Eye (tissue), 1 donor: ENCODE results near the gene TRAF5.
"Not testable (repeated sequence)": the region's sequence is repeated elsewhere in the genome, so short reads cannot be mapped to it uniquely, and the experiment has no call there.

Source experiments
- DNase-seq: peaks from one replicate; pipeline ENCODE4 v3.0.0-alpha.2; 2015

The TRAF5 gene

GRCh38 chr1:211379446-211379845 lies 52.8 kb downstream of the TRAF5 start:
- DNase-seq, result no peak

- DNase-seq, result no peak
These were observed 55.0 kb downstream of the TRAF5 start for GRCh38 chr1:211381481-211382181.

DNA sequence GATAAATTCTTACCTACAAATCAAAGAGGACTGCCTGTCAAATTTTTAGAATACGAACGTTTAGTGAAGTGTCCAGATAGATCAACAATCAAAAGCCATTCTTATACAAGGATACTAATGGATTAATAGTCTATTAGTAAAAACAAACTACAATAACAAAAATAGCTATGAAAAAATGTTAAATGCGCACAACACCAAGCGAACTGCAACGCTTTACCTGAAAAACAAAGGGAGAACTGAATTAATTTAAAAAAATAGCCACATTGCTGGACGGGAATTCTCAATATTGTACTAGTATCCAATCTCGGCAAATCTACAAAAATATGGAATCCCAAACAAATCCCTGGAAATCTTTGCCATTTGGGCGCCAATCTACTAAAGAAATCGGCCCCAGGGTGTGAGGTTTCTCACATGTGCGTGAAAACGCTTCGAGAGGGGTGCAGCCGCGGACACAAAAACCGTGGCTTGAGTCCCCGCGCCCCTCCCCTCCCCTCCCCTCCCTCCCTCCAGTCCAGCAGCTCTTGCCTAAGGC lies 55.6 kb downstream of the TRAF5 start:
- DNase-seq, result peak; percentile 52

GRCh38 chr1:211382714-211383480 lies 56.3 kb downstream of the TRAF5 start:
- peak; percentile 97 for DNase-seq

GRCh38 chr1:211384524-211384923 lies 57.9 kb downstream of the TRAF5 start:
- no peak for DNase-seq

GRCh38 chr1:211386921-211387320 lies 60.3 kb downstream of the TRAF5 start:
- peak; percentile 3 for DNase-seq

DNA sequence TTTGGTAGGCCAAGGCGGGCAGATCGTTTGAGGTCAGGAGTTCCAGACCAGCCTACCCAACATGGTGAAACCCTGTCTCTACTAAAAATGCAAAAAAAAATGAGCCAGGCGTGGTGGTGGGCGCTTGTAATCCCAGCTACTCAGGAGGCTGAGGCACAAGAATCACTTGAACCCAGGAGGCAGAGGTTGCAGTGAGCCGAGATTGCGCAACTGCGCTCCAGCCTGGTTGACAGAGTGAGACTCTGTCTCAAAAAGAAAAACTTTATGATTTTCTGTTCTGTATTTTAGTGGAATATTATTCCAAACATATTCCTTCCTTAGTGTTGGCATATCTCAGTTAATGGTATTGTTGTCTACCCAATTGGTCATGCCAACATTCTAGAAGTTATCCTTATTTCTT lies 64.2 kb downstream of the TRAF5 start:
- DNase-seq, result not testable (repeated sequence)

DNA sequence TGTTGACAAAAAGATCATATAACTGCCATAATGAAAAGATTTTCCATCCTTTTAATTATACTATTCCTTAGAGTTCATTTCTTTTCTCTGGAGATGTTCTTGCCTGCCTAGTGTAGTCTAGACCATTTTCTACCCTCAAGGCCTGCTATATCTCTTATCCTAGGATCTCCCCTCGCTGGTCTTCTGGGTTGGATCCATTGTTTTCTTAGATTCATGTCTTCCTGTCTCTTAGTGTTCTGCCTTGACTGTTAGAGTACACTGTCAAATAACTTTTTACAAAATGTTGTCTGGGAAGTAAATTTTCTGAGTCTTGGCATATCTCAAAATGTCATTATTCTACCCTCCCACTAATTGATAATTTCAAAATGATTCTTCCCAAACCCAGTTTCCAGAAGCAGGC lies 66.6 kb downstream of the TRAF5 start:
- DNase-seq, result no peak

GRCh38 chr1:211398266-211398930 lies 71.8 kb downstream of the TRAF5 start:
- DNase-seq, result not testable (repeated sequence)

GRCh38 chr1:211399851-211400393 lies 73.3 kb downstream of the TRAF5 start:
- DNase-seq, result not testable (repeated sequence)

DNA sequence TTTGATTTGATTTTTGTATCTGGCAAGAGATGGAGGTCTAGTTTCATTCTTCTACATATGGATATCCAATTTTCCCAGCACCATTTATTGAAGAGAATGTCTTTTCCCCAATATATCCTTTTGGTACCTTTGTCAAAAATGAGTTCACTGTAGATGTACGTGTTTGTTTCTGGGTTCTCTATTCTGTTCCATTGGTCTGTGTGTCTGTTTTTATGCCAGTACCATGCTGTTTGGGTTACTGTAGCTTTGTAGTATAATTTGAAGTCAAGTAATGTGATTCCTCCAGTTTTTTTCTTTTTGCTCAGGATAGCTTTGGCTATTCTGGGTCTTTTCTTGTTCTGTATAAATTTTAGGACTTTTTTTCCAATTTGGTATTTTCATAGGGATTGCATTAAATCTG lies 75.1 kb downstream of the TRAF5 start:
- not testable (repeated sequence) for DNase-seq

GRCh38 chr1:211406086-211406485 lies 79.5 kb downstream of the TRAF5 start:
- DNase-seq, result not testable (repeated sequence)

DNA sequence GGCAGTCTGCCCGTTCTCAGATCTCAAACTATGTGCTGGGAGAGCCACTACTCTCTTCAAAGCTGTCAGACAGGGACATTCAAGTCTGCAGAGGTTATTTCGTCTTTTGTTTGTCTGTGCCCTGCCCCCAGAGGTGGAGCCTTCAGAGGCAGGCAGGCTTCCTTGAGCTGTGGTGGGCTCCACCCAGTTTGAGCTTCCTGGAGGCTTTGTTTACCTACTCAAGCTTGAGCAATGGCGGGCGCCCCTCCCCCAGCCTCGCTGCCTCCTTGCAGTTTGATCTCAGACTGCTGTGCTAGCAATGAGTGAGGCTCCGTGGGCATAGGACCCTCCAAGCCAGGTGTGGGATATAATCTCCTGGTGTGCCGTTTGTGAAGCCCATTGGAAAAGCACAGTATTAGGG lies 81.1 kb downstream of the TRAF5 start:
- DNase-seq, result not testable (repeated sequence)

DNA sequence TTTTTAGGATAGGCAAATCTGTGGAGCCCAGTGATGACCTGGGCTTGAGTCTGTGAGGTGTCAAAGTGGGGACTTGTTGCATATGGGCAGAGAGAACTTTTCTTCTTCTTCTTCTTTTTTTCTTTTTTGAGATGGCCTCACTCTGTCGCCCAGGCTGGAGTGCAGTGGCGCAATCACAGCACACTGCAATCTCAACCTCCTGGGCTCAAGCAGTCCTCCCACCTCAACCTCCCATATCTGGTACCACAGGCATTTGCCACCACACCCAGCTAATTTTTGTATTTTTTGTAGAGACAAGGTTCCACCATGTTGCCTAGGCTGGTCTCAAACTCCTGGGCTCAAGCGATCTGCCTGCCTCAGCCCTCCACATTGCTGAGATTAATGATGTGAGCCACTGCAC lies 85.0 kb downstream of the TRAF5 start:
- no peak for DNase-seq

GRCh38 chr1:211415700-211416099 lies 89.1 kb downstream of the TRAF5 start:
- DNase-seq, result no peak

DNA sequence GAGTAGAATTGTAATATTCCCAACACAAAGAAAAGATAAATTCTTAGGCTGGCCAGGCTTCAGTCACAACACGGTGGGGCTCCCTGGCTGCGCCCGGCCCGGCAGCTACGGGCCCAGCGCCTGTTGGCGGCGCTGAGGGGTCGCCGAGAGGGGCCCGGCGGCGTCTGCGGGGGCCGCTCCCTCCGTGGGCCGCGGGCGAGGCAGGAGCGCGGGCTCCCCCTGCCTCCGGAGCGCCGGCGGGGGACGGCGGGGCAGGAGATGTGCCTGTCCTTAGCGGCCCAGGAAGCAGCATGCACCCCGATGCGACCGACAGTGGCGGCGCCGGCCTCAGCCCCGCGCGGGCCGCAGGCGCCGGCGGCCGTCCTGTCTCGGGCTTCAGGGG lies 89.6 kb downstream of the TRAF5 start:
- DNase-seq, result not testable (repeated sequence)

GRCh38 chr1:211416628-211417323 lies 90.1 kb downstream of the TRAF5 start:
- DNase-seq, result peak; percentile 68

GRCh38 chr1:211420389-211420788 lies 93.8 kb downstream of the TRAF5 start:
- DNase-seq, result no peak

DNA sequence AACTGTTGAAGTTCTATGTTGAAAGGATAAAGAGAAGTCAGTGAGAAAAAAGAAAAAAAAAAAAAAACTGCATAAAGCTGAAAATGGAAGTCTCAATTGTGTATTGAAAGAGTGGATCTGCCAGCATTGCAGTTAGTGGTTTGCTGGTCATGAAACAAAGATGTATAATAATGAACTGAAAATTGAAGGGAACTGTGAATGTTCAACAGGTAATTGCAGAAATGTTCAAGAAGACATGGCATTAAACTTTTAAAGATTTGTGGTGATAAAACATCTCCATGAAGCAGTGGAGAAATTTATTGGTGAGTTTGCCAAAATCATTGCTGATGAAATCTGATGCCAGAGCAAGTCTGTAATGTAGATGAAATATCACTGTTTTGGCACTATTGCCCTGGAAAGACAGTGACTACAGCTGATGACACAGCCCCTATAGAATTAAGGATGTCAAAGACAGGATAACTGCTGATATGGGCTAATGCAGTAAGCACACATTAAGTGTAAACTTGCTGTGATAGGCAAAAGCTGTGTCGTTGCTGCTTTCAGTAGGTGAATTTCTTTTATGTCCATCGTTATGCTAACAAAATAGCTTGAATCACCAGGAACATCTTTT lies 94.3 kb downstream of the TRAF5 start:
- DNase-seq, result no peak

DNA sequence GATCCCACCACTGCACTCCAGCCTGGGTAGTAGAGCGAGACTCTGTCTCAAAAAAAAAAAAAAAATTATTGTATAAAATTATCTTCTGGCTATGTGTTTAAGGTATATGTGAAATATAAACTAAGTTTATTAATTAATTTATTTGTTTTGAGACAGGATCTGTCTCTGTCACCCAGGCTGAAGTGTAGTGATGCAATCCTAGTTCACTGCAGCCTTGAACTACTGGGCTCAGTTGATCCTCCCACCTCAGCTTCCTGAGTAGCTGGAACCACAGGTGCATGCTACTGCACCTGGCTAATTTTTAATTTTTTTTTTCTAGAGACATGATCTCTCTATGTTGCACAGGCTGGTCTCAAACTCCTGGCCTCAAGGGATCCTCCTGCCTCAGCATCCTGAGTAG lies 97.4 kb downstream of the TRAF5 start:
- DNase-seq, result no peak
